Skeletal muscle cell (primary cell): ENCODE measurements around the gene EMX1.

Experiments used
- DNase-seq: peaks from one replicate; pipeline ENCODE4 v3.0.0-alpha.2; 2010; ENCODE audit warnings: low read depth
- H3K4me3 ChIP-seq: 2 replicates; pipeline ENCODE4 v1.5.1; 2011; ENCODE audit warnings: low read depth, mild to moderate bottlenecking, control low read depth, low read length, moderate library complexity

EMX1 gene

GRCh38 chr2:72965770-72966450 lies 48.6 kb downstream of the EMX1 start:
- no peak overlapping the region for H3K4me3 ChIP-seq
- no peak for DNase-seq

GRCh38 chr2:72968286-72968685 lies 51.0 kb downstream of the EMX1 start:
- DNase-seq: no peak
- no peak overlapping the region for H3K4me3 ChIP-seq

- no peak for DNase-seq
These were observed 52.4 kb downstream of the EMX1 start for GRCh38 chr2:72969706-72970105.

GRCh38 chr2:72971036-72971435 lies 53.7 kb downstream of the EMX1 start:
- DNase-seq: no peak
- H3K4me3 ChIP-seq: no peak overlapping the region

More at GRCh38 chr2:72969706-72970105, 52.4 kb downstream of the EMX1 start:
- H3K4me3 ChIP-seq: no peak overlapping the region

- DNase-seq: no peak
- H3K4me3 ChIP-seq: no peak overlapping the region
These were observed 55.2 kb downstream of the EMX1 start for GRCh38 chr2:72972352-72973136.

- no peak overlapping the region for H3K4me3 ChIP-seq
- DNase-seq: no peak
These were observed 55.8 kb downstream of the EMX1 start for GRCh38 chr2:72973137-72973535.

GRCh38 chr2:72973566-72974435 lies 56.5 kb downstream of the EMX1 start:
- H3K4me3 ChIP-seq: no peak overlapping the region
- no peak for DNase-seq

GRCh38 chr2:72974436-72974754 lies 57.1 kb downstream of the EMX1 start:
- no peak for DNase-seq
- H3K4me3 ChIP-seq: no peak overlapping the region

GRCh38 chr2:72975017-72975416 lies 57.7 kb downstream of the EMX1 start:
- no peak overlapping the region for H3K4me3 ChIP-seq
- DNase-seq: no peak

GRCh38 chr2:72979896-72980295 lies 62.6 kb downstream of the EMX1 start:
- H3K4me3 ChIP-seq: no peak overlapping the region
- no peak for DNase-seq

GRCh38 chr2:72980535-72981217 lies 63.4 kb downstream of the EMX1 start:
- DNase-seq: no peak
- no peak overlapping the region for H3K4me3 ChIP-seq

- DNase-seq: no peak
- no peak overlapping the region for H3K4me3 ChIP-seq
These were observed 64.2 kb downstream of the EMX1 start for GRCh38 chr2:72981536-72981935.

- DNase-seq: no peak
- no peak overlapping the region for H3K4me3 ChIP-seq
These were observed 64.9 kb downstream of the EMX1 start for GRCh38 chr2:72982219-72982618.

GRCh38 chr2:72982781-72983499 lies 65.6 kb downstream of the EMX1 start:
- DNase-seq: no peak
- no peak overlapping the region for H3K4me3 ChIP-seq

GRCh38 chr2:72983500-72984161 lies 66.3 kb downstream of the EMX1 start:
- H3K4me3 ChIP-seq: no peak overlapping the region
- DNase-seq: no peak

GRCh38 chr2:72984172-72984671 lies 66.9 kb downstream of the EMX1 start:
- no peak for DNase-seq
- H3K4me3 ChIP-seq: no peak overlapping the region
